Breast epithelium (tissue), 3 donors: Measurements from ENCODE around the gene ASTL.
"Not testable (repeated sequence)": the region's sequence is repeated elsewhere in the genome, so short reads cannot be mapped to it uniquely, and the experiment has no call there.

Experiments
- CTCF ChIP-seq, 3 donors: fragments of 450-650 bp; IDR thresholded peaks; one replicate each; pipeline ENCODE4 v1.5.1; 2016 to 2017; ENCODE audit warnings: antibody characterized with exemption in 3 of 3, mild to moderate bottlenecking in 3 of 3, moderate library complexity in 3 of 3
- POLR2A ChIP-seq: fragments of 450-650 bp; IDR thresholded peaks from one replicate; pipeline ENCODE4 v1.6.1; 2016; ENCODE audit warnings: antibody characterized with exemption, mild to moderate bottlenecking, moderate library complexity
- POLR2AphosphoS5 ChIP-seq, 3 donors: sonication (generic); formaldehyde crosslinking; IDR thresholded peaks; one replicate each; pipeline ENCODE4 v1.6.1; 2017; ENCODE audit warnings: antibody characterized with exemption in 3 of 3

GRCh38 chr2:96141624-96141967, 3.3 kb upstream of the ASTL start:
- not testable (repeated sequence) for TF ChIP-seq CTCF (IDR thresholded peaks at IDR 0.05); POLR2A; POLR2AphosphoS5 (IDR thresholded peaks at IDR 0.05)
